Body of pancreas (tissue), 4 donors: ENCODE data around the gene EPS15.

ENCODE experiments used
- POLR2A ChIP-seq, 3 donors: fragments of 450-650 bp; IDR thresholded peaks; one replicate each; pipeline ENCODE4 v1.6.1; 2016; ENCODE audit warnings: antibody characterized with exemption in 3 of 3, mild to moderate bottlenecking in 2 of 3
- TF ChIP-seq, protein P1 (sequence below), 7 experiments: fragments of 450-650 bp in 4 of 7; fragments of 200-600 bp in 3 of 7; sonication (generic) in 3 of 7; IDR thresholded peaks; one replicate each; pipeline ENCODE4 v1.5.1; 2016 to 2019; ENCODE audit warnings: antibody characterized with exemption in 7 of 7

DNA sequence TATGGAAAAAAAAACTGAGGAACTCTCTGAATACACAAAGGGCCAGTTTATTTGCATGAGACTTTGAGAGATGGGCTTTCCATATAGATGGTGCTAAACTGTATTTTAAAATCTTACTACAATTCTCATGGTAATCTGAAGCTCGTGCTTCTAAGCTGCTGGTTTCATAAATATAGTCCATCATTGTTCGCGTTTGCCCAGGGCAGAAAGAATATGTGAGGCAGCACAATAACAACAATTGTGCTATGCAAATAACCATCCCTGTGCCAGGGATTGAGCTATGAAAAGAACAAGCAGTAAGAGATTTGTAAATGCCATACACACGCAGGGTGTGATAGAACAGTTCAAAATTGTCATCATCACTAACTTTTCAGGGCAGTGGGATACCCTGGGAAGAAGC, 4.9 kb upstream of the EPS15 start:
- TF ChIP-seq, protein P1, sequence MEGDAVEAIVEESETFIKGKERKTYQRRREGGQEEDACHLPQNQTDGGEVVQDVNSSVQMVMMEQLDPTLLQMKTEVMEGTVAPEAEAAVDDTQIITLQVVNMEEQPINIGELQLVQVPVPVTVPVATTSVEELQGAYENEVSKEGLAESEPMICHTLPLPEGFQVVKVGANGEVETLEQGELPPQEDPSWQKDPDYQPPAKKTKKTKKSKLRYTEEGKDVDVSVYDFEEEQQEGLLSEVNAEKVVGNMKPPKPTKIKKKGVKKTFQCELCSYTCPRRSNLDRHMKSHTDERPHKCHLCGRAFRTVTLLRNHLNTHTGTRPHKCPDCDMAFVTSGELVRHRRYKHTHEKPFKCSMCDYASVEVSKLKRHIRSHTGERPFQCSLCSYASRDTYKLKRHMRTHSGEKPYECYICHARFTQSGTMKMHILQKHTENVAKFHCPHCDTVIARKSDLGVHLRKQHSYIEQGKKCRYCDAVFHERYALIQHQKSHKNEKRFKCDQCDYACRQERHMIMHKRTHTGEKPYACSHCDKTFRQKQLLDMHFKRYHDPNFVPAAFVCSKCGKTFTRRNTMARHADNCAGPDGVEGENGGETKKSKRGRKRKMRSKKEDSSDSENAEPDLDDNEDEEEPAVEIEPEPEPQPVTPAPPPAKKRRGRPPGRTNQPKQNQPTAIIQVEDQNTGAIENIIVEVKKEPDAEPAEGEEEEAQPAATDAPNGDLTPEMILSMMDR (IDR thresholded peaks at IDR 0.05) = no peak
- no peak for TF ChIP-seq POLR2A (IDR thresholded peaks at IDR 0.05)
